ENCODE measurements around the gene TRAF4.
"Not testable (repeated sequence)": the region's sequence is repeated elsewhere in the genome, so short reads cannot be mapped to it uniquely, and the experiment has no call there.

TRAF4 gene

DNA sequence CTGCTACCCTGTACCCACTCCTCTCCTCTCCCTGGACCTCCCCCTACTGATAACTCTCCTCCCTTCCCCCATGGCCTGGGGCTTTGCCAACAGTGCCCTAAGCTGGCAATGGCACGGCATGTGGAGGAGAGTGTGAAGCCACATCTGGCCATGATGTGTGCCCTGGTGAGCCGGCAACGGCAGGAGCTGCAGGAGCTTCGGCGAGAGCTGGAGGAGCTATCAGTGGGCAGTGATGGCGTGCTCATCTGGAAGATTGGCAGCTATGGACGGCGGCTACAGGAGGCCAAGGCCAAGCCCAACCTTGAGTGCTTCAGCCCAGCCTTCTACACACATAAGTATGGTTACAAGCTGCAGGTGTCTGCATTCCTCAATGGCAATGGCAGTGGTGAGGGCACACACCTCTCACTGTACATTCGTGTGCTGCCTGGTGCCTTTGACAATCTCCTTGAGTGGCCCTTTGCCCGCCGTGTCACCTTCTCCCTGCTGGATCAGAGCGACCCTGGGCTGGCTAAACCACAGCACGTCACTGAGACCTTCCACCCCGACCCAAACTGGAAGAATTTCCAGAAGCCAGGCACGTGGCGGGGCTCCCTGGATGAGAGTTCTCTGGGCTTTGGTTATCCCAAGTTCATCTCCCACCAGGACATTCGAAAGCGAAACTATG lies 5.2 kb downstream of the TRAF4 start:
- no peak for DNase-seq (ENCODE audit: low spot score)

DNA sequence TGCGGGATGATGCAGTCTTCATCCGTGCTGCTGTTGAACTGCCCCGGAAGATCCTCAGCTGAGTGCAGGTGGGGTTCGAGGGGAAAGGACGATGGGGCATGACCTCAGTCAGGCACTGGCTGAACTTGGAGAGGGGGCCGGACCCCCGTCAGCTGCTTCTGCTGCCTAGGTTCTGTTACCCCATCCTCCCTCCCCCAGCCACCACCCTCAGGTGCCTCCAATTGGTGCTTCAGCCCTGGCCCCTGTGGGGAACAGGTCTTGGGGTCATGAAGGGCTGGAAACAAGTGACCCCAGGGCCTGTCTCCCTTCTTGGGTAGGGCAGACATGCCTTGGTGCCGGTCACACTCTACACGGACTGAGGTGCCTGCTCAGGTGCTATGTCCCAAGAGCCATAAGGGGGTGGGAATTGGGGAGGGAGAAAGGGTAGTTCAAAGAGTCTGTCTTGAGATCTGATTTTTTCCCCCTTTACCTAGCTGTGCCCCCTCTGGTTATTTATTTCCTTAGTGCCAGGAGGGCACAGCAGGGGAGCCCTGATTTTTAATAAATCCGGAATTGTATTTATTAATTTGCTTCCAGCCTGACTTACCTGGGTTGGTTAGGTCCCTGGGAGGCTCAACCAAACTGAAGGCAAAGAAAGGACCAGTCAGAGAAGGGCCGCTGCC lies 5.8 kb downstream of the TRAF4 start:
- no peak for DNase-seq (ENCODE audit: low spot score)

DNA sequence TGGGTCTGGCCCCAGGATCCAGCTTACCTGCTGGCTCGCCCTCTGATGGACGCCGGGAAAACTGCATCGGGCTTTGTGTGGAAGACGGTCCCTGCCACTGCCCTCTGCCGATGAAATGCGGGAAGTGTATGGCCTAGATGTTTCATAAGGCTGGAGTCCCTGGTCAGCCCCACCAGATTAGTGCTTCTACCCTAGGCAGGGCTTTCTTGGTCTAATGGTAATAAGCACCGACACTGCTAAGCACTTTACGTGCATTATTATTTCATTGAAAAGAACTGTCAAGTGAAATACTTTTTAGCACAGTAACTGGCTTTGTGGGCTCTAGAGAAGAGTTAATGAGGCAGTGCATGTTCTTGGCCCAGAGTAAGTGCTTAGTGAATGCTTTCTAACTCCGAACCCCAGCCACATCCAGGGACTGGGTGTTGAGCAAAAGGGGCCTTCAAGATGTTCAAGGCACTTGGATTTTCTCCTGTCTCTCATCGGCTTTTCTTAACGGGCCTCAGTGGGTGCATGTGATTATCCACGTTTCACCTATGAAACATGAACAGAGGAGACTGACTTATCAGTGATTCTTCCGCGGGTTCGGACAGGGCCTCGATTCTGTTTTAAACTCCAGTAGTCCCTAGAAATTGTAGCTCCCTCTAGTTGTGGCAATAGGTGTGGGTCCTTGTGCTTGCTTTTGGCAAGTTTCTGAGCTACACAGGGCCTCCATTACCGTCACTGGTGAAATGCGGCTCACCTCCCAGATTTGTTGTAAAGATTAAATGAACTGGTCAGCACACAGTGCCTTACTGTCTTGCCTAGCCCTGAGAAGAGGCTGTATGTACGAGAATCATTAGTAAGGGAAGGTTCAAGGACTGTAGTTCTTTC lies 6.6 kb downstream of the TRAF4 start:
- DNase-seq (ENCODE audit: low spot score) = peak; percentile 79

DNA sequence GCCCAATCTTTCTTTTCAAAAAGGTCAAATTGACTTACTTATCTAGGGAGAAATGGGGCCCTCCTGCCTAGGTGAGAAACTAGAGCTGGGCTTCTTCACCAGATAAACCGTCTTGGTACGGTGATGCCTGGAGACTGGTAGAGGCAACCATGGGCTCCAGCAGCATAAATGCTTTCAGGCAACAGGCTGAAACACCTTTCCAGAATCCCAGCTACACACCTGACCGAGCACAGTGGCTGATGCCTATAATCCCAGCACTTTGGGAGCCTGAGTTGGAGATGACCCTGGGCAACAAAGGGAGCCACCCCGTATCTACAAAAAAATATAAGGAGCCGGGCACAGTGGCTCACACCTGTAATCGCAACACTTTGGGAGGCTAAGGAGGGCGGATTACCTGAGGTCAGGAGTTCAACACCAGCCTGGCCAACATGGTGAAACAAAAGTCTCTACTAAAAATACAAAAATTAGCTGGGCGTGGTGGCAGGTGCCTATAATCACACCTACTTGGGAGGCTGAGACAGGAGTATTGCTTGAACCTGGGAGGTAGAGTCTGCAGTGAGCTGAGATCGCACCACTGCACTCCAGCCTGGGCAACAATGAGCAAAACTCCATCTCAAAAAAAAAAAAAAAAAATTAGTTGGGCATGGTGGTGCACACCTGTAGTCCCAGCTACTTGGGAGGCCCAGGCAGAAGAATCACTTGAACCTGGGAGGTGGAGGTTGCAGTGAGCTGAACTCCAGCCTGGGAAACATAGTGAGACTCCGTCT lies 8.0 kb downstream of the TRAF4 start:
- DNase-seq (ENCODE audit: low spot score) = no peak

DNA sequence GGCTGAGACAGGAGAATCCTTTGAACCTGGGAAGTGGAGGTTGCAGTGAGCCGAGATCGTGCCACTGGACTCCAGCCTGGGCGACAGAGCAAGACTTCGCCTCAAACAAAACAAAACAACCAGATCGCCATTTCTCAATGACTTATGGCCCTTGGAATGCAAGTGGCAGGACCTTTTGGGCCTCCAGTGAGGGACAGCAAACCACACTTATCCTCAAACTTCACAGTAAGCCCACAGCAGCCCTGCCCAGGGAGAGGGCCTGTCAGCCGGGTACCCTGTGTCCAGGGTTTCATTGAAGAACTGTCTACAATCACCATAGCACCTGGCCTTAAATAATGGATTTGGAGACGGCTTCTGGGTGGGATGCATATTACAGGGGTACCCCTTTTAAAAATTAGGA lies 11.7 kb downstream of the TRAF4 start:
- peak; percentile 68 for DNase-seq (ENCODE audit: low spot score)

DNA sequence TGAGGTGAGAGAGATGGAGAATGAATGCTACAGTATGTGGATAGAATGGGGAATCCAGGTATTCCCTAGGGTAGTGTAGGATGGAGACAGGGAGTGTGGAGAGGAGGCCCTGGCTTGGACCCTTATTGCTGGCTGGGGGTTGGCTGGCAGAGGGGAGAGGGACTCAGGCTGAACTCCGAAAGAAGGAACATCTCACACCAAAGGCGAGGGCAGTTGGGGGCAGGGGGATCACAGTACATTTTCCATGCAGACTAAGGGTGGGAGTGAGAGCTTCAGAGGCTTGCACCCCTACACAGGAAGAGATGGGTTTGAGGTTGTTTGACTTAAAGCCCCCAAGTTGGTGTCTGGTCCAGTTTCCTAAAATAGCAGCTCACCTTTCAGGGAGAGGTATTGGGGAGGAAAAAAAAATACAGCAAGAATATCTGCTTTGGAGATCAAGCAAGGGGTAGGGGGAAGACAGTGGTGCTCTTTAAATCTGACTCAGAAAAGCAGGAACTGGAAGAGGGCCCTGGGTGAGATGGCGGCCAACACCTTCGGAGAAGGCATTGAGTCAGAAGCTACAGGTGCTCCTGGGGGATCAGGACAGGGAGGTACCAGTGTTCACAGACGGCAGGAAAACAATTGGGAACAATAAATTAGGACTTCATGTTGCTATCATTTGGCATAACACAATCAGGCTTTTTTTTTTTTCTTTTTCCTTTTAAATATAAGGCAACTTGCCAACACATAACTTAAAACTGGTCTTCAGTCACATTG lies 12.4 kb downstream of the TRAF4 start:
- no peak for DNase-seq (ENCODE audit: low spot score)

DNA sequence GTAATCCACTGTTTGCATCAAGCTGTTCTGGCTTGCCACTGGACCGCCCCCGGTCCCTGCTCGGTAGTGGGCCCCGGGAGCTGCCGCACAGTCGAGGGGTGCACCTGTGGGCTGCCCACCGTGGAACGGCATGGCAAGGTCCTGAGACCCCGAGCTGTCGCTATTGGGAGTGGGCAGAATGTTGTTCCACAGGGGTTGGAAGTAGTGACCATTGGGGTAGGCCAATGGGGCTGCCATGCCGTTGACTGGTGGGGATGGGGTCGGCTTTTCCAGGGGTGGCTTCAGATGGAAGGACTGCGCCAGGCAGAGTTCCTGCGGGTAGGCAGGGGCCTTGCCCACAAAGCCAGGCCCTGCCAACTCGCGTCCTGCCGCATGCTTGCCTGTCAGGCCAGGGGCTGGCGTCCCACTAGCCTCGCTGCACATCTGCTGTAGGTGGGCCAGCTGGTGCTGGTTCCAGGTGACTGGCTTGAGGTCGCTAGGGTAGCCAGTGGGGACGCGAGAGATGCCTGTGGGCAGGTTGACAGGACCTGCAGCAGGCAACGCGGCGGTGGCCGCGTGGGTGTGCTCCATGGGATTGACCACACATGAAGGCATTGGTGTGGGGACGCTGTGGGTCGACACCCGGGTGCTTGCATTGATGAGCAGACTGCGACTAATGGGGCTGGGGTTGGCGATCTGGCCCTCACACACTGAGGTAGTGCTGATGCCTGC lies 14.8 kb downstream of the TRAF4 start:
- no peak for DNase-seq (ENCODE audit: low spot score)

DNA sequence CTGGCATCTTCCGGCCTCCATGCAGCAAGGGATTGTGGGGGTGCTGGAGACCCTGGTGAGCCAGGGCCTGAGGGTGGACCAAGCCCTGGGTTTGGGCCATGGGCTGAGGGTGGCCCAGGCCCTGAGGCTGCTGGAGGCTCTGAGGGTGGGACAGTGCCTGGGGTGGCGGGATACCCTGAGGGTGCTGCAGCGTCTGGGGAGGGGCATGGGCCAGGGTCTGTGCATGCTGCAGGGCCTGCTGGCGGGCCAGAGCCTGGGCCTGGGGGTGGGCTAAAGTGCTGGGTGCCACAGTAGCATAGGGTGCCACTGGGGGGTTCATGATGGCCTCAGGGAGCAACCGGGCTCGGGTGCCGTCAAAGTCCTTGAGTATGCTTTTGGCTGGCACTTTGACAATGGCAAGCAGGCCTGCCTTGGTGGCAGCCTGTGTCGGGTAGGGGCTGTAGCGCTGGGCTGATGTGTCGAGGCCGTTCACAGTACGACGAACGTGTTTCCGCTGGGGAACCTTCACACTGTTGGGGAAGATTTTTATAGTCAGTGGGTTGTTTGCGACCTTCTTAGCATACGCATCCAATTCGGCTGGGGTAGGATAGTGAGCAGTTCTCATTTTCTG lies 15.6 kb downstream of the TRAF4 start:
- no peak for DNase-seq (ENCODE audit: low spot score)

DNA sequence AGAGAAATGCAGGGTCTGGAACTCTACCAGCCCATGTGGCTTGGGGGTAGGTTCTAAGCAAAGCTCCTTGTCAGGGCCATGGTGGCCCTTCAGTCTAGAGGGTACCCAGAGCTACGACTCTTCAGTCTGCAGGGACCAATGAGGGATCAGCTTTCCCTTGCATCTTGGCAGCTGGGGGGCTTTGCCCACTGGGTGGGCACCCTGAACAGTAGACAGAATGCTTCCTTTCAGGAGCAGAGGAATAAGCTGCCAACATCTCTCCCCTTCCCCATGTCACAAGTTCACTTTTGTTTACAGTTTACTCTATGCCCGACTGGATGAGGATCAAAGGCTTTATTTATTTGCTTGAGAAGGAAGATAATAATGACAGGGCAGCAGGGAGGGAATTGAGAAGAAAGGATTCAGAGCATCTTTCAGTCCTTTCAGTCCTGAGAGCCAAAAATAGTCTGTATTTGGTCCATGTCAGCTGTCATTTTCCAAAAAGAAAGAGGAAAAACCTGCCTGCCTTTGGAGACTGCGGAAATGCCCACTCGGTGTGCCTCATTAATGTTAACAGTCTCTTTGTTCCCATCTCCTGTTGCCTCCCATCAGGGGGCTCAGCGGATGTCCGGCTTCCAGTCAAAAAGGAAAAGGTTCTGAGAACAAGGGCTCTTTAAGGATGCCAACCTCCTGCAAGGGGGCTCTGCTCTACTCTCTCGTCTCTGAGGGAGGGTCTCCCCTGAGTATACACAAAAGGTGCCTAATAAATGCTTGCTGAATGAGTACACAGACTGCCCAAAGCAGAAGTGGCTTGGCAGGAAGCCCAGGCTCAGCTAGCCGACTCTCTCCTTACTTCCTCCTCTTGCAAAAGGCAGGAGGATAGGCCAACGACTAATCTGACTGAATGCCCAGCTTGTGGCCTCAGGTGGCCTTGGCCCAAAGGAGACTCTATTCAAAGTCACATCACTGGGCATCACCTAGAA lies 17.1 kb downstream of the TRAF4 start:
- peak; percentile 26 for DNase-seq (ENCODE audit: low spot score)

DNA sequence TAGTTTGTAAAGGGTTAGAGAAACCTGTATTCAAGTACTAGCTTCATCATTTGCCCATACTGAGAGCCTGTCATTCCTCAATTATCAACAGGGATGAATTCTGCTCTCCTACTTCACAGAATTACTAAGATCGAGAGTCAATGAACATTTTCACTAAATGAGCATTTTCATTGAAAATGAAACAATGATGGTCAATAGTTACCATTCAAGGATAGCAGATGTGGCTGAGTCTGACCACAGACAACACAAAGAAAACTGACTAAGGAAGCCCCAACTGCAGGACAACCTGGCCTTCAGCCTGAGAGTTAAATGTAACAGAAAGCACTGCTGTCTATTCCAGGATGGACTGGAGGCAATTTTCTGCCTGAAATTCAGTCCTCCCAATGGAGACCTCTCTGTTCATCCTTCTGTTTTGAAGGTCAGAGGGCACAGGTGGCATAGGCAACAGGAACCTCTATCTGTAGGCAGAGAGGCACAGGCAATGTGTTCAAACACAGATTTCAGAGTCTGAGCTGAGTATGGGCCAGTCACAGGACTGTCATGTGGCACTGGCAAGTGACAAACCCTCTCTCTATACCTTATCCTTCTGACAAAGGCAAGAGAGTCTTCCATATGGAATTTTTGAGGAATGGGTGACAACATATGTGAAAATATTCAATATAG lies 19.5 kb downstream of the TRAF4 start:
- DNase-seq (ENCODE audit: low spot score) = no peak

DNA sequence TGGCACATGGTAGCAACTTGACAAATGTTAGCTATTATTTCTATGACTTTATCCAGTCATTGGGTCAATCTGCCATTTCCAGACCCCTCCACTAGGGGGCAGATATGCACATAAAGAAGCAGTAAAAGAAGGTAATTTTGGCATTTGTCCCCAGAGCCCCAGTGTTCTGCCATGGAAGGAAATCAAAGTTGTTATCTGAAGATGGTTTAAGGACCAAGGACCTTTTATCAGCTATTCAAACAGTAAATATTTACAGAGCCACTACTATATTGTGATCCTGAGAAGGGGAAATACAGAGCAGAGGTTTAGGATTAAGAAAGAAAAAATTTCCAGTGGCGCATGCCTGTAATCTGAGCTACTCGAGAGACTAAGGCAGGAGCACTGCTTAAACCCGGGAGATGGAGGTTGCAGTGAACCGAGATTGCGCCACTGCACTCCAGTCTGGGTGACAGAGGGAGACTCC lies 20.0 kb downstream of the TRAF4 start:
- DNase-seq (ENCODE audit: low spot score) = peak; percentile 64

DNA sequence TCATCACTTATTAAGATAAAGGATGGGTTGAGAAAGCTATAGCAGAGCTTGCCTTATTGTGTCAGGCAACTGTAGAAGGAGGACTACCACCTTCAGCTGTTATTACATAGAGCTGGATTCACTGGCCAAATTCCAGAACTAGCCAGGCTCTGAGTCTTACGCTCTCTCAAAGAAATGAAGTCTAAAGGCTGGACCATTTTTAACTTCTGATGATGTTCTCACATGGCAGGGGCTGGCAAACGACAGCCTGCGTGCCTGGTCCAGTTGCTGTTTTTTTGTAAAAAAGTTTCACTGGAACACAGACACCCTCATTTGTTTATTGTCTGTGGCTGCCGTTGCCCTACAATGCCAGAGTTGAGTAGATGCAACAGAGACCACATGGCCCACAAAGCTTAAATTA lies 21.2 kb downstream of the TRAF4 start:
- no peak for DNase-seq (ENCODE audit: low spot score)

DNA sequence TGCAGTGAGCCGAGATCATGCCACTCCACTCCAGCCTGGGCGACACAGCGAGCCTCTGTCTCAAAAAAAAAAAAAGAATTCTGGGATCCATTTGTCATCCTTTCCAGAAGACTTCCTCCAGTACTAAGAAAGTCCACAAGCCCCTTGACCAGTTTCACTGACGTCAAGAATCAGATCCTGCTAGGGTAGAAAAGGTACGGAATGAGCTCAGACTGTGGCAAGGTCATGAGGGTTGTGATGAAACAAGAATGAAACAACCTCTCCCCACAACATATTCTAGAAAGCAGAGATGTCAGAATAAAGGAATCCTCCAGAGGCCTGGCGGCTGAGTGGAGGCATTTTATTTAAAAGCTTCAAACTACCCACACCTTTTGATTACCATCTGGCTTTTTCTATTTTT lies 29.9 kb downstream of the TRAF4 start:
- DNase-seq (ENCODE audit: low spot score) = no peak

DNA sequence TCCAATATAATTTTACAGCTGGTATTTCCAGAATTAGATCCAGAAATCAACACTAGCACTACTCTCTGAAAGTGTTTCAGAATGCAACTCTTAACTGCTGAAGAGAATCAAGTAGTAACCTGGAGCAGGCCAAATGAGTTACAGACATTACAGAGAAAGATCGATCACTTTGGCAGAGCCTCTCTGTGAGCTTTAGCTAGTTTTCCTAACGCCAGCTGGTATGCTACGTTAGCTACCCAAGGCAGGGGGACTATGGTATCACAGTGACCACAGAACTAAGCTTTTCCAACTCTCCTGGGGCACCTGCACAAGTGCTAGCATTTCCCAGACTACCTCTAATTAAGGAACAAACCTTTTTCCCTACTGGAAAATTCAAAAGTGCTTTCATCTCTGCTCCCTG lies 30.4 kb downstream of the TRAF4 start:
- no peak for DNase-seq (ENCODE audit: low spot score)

DNA sequence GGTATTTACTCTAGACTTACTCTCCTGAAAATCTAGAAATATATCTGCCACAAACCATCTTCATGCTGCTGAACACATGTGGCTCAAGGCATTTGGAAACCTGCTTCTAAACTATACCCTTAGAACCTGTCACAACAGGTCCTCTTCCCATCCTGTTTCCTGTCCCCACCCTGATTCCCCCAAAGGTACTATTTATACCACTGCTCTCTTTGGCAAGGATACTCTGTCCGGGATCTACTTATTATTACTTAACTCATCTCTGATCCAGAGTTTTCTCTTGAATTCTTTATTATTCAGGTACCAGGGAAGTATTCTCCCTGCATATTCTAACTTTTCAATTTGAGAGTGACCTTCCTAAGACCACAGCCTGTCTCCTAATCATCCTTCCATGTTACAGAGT lies 33.4 kb downstream of the TRAF4 start:
- DNase-seq (ENCODE audit: low spot score) = no peak

DNA sequence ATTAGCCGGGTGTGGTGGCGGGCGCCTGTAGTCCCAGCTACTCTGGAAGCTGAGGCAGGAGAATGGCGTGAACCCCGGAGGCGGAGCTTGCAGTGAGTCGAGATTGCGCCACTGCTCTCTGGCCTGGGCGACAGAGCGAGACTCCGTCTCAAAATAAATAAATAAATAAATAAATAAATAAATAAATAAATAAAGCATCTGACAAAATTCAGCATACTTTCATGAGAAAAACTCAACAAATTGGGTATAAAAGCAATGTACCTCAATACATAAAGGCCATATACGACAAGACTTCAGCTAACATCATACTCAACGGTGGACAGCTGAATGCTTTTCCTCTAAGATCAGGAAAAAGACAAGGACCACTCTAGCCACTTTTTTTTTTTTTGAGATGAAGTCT lies 35.8 kb downstream of the TRAF4 start:
- DNase-seq (ENCODE audit: low spot score) = not testable (repeated sequence)

DNA sequence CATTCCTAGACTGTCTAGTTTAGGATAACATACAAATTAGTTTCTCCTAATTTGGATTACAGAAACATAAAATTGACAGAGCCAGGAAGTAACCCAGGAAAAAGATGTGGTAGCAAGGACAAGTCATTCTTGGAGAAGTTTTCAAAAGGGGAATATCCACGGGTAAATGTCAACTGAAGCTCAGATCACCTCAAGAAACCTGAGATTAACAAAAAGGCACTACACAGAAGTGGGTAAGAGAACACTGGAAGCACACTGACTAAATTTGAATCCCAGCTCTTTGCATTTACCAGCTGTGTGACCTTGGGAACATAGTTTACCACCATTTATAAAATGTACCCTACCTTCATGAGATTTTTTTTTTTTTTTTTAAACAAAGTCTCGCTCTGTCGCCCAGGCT lies 39.4 kb downstream of the TRAF4 start:
- no peak for DNase-seq (ENCODE audit: low spot score)

DNA sequence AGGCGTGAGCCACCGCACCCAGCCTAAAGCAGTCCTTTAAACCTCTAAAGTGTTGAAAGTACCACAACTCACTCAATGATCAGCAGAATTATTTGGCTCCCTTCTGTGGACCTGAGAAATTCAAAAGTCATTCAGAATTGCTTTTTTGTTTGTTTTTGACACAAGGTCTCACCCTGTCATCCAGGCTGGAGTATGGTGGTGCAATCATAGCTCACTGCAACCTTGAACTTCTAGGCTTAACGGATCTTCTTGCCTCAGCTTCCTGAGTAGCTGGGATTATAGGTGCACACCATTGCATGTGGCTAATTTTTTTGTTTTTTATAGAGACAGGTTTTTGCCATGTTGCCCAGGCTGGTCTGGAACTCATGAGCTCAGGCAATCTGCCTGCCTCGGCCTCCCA lies 44.3 kb downstream of the TRAF4 start:
- no peak for DNase-seq (ENCODE audit: low spot score)

Data from hepatic stellate cell (primary cell).